ENCODE data around the gene ST6GAL1.

- TF ChIP-seq CTCF (IDR thresholded peaks at IDR 0.05; ENCODE audit: low read depth, low read length) (no peak), POLR2A (IDR thresholded peaks at IDR 0.05; ENCODE audit: extremely low read depth, insufficient read length) (no peak)
Observed at GRCh38 chr3:187042346-187042745, 112.0 kb downstream of the ST6GAL1 start.

Measured in NB4 (cell line).